Activated CD8-positive, alpha-beta memory T cell treated with anti-CD3 and anti-CD28 coated beads, Interleukin-2, amount 50 U/mL, for 48 hours (primary cell): ENCODE measurements around the gene RCC1.
"Not testable (repeated sequence)": the region's sequence is repeated elsewhere in the genome, so short reads cannot be mapped to it uniquely, and the experiment has no call there.

Experiments used
- DNase-seq: peaks from one replicate; pipeline ENCODE4 v3.0.0-alpha.2; 2020

The RCC1 gene

DNA sequence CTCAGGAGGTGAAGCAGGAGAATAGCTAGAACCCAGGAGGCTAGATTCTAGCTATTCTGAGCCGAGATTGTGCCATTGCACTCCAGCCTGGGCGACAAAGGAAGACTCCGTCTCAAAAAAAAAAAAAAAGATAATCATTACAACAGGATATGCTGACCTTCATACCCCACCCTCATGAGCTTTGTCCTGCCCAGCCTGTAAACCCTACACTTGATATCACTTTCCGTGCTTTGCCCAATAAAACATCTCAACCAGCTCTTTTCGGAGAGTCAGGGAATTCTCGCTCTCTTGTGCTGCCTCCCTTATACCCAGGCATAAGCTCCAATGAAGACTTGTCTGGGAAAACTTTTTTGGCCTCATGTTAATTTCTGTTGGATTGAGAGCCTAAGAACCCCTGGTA lies 45.5 kb downstream of the RCC1 start:
- DNase-seq: no peak

DNA sequence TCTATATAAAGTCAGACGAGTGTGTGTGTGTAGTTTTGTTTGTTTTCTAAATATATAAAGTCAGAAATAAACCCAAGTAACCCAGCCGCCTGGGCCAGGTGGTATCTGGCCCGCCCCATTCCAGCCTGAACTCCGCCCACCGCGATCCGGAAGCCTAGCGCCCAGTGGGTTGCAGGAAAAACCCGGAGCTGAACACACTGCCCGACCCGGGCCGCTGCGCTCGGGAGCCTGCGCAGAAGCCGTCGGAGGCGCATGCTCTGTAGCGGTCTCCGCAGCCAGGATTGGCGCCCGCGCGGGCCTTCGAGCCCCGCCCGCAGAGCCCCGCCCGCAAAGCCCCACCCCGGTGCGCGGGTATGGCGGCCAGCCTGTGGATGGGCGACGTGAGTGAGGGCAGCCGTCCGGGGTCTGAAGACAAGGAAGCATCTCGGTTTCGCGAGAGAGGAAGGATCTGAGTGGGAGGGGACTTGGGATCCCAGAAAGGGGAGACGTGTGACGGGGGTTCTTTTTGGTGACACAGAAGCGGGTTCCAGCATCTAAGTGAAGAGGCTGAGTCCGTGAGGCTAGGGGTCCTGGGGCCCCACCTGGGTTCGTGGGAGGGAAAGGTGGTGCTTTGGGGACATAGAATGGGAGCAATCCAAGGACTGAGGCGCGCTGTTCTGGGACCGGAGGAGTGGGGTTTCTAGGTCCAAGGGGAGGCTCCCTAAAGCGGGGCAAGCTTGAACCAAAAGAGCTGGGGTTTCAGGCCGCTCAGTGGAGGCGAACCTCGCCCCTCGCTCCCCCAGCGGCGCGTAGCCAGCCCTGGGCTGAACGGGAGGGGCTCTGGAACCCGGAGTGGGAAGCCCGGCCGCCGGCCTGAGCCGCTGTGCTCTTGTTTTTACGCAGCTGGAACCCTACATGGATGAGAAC lies 47.2 kb downstream of the RCC1 start, which contains the start of gene TRNAU1AP:
TRNAU1AP (plus strand) TSS at position 328 of the 906 bp plus-strand sequence; CDS start at position 354, 26 bp downstream.
- peak; percentile 98 for DNase-seq

DNA sequence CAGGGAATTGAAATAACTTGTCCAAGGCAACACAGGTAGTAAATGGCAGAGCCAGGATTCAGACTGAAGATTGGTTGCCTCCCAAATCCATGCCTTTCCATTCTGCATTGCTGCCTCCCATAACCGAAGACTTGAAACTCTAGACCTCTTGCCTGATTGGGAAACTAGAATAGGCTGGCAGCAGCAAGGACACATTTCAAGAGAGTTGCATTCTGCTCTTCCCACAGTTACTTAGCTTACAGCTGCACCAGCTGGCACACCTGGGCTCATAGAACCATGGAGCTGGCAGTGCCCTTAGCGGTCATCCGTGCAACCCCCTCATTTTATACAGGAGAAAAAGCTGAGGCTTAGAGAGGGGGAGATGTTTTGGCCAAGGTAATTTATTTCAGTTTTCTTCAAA lies 55.0 kb downstream of the RCC1 start:
- no peak for DNase-seq

DNA sequence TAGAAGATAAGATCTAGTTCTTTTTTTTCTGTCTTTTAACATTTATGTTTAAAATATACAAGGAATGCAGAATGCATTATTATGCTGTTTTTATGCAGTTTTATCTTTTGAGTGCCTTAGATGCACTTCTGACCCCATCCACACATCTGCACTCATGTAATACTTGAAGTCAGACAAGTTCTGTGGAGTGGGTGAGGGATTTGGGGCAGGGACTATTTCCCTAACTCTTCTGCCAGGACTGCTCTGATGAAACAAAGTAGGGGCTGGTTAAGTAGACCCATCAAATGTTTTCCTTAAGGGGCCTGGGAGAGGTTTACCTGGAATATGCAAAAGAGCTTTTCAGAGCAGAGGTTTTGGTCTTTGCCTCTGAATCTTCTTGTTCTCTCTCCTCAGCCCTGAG lies 58.5 kb downstream of the RCC1 start:
- no peak for DNase-seq

DNA sequence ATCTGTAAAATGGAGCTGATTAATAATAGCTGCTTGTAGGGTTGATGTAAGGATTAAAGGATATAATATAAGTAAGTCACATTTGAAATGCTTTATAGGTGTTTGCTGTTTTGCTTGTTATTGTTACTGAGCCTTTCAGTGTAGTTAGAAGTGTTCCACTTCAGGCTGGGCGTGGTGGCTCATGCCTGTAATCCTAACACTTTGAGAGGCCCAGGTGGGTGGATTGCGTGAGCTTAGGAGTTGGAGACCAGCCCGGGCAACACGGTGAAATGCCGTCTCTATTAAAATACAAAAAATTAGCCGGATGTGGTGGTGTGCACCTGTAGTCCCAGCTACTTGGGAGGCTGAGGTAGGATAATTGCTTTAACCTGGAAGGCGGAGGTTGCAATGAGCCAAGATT lies 59.2 kb downstream of the RCC1 start:
- DNase-seq: no peak

DNA sequence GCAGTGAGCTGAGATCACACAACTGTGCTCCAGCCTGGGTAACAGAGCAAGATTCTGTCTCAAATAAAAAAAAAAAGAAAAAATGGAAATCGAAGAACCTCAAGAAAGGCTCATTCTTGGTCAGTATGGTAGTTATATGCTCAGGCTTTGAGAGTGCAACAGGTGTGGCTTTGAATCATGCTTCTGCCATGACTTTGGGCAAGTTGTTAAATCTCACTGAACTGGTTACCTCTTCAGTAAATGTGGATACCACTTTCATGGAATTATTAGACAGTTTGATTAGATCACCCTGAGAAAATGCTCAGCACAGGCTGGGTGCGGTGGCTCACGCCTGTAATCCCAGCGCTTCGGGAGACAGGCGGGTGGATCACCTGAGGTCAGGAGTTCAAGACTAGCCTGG lies 59.9 kb downstream of the RCC1 start:
- no peak for DNase-seq

DNA sequence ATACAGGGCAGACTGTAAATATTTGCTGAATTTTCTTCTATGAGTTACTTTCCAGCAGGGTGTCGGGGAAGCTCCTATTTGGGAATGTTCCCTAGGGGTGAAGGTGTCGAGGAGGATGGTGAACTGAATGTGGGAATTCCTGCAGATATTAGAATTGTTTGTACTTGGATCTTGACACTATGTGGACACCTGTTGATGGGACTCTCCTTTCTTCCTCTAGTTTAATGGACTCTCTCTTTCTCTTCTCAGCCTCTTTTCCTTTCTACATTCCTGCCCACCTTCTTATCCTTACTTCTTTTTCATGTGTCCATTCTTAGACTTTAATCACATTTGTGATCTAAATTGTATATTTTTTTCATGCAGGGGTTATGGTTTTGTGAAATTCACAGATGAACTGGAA lies 61.1 kb downstream of the RCC1 start:
- DNase-seq: no peak

DNA sequence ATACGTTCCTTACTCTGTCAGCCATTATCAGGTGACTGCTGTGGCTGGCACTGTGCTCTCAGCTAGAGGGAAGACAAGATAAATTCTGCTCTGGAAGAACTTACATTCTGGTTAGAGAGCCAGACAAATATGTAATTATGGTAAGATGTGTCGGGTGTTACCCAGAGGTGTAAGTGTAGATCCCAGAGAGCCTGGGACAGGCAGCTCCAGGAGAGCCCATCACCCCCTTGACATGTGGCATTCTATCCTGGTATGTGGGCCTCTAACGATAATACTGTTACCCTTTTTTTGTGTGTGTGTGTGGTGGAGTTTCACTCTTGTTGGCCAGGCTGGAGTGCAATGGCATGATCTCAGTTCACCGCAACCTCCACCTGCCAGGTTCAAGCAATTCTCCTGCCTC lies 66.1 kb downstream of the RCC1 start:
- no peak for DNase-seq

DNA sequence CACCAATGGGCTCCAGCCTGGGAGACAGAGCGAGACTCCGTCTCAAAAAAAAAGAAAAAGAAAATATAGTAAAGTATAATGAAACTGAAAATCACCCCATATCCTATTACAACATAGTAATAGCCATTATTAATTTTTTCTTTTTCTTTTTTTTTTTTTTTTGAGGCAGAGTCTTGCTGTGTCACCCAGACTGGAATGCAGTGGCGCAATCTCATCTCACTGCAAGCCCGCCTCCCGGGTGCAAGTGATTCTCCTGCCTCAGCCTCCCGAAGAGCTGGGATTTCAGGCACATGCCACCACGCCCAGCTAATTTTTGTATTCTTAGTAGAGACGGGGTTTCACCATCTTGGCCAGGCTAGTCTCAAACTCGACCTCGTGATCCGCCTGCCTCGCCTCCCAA lies 67.0 kb downstream of the RCC1 start:
- not testable (repeated sequence) for DNase-seq

DNA sequence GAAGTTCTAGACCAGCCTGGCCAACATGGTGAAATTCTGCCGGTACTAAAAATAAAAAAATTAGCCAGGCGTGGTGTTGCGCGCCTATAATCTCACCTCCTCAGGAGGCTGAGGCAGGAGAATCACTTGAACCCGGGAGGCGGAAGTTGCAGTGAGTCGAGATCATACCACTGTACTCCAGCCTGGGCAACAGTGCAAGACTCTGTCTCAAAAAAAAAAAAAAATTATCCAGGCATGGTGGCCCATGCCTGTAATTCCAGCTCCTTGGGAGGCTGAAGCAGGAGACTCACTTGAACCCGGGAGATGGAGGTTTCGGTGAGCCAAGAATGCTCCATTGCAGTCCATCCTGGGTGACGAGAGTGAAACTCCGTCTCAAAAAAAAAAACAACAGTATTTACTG lies 67.7 kb downstream of the RCC1 start:
- DNase-seq: no peak

DNA sequence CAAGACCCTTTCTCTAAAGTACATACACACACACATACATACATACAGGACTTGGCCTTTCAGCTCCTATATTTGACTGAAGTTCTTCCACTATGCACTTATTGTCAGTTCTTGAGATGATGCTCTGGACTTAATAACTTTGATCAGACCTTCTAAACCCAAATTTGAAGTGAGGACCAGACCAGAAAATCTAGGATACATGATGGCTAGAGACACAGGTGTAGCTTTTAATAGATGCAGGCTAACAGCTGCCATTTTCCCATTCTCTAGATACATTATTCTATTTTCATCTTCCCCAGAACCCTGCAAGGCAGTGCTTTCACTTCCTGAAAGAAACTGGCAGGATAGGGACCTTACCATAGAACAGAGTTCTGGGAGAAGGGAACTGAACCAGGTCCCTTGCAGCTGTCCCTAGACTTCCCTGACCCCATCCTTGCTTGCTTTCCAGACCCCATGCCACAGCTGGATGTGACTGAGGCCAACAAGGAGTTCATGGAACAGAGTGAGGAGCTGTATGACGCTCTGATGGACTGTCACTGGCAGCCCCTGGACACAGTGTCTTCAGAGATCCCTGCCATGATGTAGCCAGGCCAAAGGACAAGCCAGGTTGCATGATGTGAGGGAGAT lies 71.3 kb downstream of the RCC1 start:
- DNase-seq: peak; percentile 83

DNA sequence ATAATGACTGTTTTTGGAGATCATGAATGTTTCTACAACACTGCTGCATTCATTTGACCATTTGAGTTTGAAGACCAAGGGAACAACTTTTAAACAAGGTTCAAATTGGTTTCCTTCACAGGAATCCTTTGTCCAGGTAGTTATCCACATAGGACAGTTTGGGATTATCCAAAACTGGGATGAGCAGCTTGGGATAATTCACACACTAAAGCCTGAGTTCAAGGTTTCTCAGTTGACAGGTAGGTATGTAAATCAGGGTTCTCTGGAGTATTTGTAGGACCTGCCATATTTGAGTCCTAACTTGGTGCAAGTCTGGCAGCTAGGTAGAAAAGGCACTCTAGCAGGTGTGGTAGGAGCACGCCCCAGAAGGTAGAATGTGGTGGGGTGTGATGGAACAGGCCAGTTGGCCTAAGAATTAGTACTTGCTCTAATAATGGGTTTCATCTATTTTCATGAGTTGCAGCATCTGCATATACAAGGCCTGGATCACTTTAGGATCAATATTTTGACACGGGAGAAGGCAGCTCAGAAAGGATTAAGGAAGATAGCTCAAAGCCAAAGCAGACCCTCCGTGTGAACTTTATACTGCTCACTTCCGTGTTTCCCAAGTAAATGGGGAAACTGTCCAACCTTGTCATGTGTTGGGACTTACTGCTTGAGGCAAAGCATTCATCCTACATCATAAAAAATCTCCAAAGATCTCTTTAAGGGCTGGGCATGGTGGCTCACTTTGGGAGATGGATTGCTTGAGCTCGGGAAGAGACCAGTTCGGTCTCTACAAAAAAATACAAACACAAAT lies 72.1 kb downstream of the RCC1 start:
- DNase-seq: peak; percentile 76

DNA sequence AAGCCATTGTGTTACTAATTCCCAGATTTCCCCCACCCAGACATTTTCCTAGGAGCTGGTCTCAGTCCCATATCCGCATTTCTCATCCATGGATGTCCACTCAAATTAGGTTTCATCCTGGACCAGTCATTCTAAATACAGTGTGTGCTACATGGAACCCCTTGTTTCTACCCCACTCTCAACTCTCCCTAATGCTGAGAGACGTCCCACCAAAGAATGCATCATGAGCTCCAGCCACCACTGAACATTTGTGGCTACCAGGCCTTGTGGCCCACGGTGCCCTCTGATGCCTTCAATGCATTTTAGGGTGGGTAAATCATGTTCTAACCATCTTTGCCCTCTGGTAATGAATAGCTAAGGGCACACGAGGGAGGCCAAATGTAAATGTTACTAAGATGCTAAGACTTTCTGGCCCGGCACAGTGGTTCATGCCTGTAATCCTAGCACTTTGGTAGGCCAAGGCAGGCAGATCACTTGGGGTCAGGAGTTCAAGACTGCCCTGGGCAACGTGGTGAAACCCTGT lies 72.9 kb downstream of the RCC1 start:
- DNase-seq: no peak

DNA sequence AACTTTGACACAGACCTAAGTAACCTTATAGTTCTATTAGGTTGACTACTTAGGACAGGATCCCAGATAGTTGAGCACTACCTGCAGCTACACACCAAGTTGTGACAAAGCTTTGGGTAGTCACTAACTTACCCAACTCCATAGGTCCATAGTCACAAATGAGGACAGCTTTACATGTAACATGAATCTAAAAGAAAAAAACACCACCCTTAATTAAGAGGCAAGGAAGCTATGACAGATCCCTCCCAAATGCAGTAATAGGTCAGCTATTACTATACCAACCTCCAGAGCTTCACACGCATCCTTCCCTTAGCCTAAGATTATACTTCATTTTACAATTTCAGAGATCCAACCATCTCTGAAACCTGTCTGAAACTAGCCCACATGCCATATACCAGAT lies 73.6 kb downstream of the RCC1 start:
- no peak for DNase-seq

DNA sequence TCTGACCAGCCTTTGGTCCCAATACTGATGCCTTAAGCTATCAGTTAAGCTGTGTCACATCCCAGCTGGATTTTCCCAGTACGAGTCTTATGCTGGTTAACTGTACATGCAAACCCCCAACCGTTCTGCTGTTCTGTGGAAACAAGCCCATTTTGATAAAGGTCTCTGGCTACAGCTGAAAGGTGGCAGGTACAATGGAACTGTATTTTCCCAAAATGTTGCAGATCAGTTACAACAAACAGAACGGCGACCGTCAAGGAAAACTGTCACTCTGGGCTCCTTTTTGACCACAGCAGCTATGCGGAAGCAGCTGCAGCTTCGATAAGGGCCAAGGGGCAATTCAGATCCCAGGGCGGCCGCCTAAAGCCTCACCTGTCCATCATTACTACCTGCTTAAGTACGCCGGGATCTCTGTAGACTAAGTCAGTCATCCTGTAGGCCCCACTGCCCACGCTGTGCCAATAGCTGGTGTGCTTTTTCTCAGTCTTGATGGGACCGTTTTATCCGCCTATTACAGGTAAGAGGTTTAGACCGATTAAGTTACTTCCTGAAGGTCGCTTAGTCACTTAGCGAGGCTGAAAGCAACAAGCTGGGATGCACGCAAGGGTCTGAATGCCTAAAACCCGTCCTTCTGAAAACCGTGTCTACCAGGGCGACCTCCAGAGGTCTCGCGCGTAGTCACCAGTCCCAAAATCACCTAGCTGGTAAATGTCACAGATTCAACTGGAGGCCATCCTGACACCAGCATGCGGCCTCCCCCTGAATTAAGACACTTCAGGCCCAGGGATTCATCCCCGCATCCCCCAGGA lies 75.1 kb downstream of the RCC1 start:
- no peak for DNase-seq

DNA sequence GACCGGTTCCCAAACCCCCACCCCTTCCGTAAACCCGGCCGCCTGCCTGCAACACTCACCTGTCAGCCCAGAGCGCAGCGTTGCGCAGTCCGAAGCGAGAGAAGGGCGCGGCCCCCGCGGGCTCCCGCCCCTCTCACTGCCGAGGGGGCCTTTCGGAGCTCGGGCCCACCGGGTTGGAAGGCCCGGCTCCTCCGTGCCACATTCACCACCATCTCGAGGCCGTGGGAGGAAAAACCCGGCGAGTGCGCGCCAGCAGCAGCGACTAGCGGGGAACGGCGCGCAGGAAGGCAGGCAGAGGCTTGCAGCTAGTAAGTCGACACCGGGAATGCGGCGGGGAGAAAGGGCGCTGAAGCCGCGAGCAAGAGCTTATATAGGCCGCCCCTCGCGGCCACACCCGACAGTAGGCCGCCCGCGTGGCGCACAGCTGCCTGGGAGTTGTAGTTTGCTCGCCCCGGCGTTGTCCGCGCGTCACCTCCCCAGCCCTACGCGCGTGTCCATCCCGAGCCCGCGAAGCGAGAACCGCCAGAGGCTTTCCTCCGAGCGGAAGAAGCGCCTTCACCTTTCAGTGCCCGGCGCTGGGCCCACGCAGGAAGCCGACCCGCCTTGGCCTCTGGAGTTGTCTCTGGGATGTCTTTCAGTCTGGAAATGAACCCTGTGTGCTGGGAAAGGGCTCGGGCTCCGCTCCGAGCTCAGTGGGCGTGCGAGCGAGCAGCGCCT lies 75.8 kb downstream of the RCC1 start:
- DNase-seq: peak; percentile 98

DNA sequence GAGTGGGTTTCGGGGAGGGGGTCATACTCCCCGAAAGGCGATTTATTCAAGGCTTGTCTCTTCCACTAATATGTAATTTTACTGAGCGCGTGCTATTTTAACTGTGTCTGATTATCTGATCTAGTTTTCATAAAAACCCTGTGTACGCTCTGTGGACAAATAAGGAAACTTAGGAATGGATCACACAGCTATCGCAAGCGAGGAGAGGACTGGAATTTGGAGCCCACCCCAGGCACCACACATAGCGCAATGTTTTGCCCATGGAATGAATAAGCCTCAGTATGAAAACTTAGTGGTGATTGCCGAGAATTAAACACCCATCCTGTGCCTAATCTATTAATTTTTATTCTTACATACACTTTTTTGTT lies 76.4 kb downstream of the RCC1 start:
- no peak for DNase-seq

DNA sequence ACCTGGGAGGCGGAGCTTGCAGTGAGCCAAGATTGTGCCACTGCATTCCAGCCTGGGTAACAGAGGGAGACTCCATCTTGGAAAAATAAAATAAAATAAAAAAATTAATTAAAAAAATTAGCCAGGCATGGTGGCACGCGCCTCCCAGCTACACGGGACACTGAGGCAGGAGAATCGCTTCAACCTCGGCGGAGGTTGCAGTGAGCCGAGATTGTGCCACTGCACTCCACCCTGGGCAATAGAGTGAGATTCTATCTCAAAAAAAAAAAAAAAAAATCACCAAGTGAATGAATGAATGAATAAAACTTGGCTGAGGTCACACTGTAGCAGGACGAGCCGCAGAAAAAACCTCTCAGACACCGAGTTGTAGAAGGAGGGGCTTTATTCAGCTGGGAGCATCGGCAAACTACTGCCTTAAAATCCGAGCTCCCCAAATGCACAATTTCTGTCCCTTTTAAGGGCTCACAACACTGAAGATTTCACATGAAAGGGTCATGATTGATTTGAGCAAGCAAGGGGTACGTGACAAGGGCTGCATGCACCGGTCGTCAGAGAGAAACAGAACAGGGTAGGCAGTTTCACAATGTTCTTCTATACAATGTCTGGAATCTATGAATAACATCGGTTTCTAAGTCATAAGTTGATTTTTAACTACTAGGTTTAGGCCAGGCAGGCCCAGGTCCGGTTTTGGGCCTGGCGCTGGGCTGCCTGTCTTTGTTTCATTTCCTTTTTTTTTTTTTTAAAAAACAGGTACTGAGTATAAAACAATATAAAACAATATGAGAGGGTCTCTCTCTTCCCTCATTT lies 80.9 kb downstream of the RCC1 start:
- not testable (repeated sequence) for DNase-seq
